LHCN-M2 (cell line): Measurements from ENCODE around the gene APOO. TPM values are rescaled to one million over a fixed set of nuclear protein-coding genes. Genes with fewer than 3 reads are reported as not detected.

ENCODE experiments used
- DNase-seq: peaks from one replicate; pipeline ENCODE4 v3.0.0-alpha.2; 2012; ENCODE audit warnings: low read depth
- total RNA-seq: library from RNA; depleted of rRNA; stranded (reverse); fragments of >200 nt; gene quantifications from 2 replicates; pipeline ENCODE4 v1.2.3, GENCODE V29; 2014

APOO gene
- total RNA-seq, 1 experiment from 2014 or later: 14.6 TPM

DNA sequence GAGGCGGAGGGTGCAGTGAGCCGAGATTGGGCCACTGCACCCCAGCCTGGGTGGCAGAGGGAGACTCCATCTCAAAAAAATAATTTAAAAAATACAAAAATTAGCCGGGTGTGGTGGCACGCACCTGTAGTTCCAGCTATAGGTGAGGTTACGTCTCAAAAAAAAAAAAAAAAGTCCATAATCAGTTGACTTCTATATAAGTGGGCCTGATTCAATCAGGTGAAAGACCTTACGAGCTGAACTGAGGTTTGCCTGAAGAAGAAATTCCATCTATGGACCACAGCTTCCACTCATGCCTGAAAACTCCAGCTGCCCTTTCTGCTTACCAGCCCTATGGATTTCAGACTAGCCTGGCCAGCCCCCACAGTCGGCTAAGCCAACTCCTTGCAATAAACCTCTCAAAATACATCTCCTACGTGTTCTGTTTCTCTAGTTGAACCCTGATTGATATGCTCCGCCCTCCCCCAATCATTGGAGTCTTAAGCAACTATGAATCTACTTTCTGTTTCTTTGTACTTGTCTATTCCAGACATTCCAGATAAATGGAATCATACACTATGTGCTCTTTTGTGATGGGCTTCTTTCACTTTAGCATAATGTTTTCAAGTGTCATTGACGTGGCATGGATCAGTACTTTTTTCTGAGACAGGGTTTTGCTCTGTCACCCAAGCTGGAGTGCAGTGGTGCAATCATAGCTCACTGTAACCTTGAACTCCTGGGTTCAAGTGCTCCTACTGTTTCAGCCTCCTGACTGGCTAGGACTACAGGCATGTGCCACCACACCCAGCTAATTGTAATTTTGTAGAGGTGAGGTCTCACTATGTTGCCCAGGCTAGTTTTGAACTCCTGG is 88.1 kb downstream of the APOO start:
- no peak for DNase-seq

DNA sequence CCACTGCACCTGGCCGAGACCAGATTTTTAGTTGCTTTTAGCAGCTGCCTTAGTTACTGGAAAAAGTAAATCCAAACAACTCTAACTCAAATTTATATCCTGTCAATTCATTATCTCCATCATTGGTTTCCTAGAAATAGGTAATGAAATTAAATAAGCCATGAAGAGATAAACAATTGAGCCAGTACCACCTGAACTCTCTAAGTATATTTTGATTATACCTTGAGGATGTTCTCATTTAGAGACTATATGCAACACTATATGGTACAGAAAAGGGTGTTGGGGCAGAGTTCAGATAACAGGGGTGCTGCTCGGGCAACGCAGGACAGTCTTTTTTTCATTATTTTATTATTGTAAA is 89.8 kb downstream of the APOO start:
- no peak for DNase-seq

DNA sequence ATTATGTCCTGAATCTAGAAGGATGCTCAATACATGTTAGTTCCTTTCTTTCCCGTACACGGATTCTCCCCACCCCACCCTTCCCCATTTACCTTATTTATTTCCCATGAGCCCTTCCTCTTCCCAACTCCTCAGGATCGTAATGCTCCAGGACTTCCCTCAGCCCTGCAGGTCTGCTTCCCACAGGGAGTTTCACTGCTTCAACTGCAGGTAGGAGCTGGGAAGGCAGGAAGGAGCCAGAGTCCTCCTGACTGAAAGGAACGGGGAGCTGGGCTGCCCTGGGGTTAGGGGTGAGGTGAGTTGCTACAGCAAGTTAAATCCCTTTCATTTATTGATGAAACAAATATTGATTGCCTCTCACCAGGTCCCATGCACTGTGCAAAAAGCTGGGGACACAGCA is 91.6 kb downstream of the APOO start:
- no peak for DNase-seq

DNA sequence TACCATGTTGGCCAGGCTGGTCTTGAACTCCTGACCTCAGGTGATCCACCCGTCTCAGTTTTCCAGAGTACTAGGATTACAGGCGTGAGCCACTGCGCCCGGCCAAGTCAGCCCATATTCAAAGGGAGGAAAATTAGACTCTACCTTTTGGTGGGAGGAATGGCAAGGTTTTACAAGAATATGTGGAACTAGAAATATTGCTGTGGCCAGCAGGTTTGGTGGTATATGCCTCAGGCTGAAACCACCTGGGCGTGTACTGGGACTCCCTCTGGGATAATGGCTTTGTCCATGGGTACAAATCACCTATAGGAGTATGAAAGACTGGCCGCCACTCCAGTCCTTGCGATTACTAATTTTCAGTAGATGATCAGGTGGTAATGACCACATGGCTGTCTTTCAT is 92.4 kb downstream of the APOO start:
- no peak for DNase-seq

DNA sequence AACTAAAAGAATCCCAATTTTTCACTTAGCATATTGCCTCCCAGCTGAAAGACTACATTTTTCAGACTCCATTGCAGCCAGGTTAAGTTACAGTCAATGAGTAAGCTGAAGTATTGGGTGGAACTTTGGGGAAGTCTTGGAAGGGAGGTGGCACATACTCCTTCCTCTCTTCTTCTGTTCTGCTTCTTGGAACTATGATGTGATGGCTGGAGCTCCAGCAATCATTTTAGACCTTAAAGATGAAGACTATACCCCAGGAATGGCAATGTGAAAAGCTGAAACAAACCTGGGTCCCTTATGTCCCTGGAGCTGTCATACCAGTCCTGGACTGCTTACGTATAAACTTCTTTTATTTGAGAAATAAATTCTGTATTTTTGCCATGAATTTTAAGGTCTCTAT is 93.9 kb downstream of the APOO start:
- no peak for DNase-seq

DNA sequence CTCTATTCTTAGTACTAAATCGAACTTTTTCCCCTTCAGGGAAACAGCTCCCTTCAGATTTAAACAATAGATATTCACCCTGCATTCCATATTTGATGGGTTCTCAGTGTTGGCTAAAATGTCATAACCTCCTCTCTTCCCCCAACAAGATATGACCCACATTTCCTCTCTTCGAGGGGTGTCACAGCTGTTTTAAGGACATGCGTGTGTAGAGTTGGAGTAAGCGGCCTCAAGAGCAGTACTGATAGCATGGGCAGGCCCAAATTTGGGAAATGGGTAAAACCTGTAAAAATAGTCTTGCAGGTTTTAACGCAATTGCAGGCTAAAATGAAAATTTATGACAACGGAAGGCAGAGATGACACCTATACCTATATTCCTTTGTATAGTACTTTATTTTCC is 96.1 kb downstream of the APOO start:
- DNase-seq: no peak

DNA sequence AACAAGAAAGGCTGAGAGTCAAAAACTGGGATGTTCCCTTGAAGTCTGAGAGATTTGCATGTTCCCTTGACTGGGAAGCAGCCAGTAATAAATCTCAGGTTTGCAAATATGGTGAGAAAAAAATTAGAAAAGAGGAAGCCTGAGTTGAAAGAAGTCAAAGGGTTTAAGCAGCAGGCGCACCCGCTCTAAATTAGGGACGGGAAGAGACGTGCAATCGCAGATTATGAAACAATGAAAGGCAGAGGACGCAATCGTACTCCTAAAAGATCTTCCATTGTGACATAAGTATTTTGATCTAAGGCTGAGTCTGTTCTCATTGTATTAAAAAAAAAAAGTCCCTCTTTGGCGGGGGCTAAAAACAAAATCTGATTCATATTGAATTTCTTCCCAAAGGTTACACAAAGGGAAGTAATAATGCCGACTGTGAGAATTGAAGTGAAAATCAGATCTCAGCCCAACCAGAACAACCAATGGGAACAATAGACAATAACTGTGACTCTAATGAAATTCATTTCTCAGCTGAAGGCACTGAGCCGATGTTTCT is 96.6 kb downstream of the APOO start:
- no peak for DNase-seq

DNA sequence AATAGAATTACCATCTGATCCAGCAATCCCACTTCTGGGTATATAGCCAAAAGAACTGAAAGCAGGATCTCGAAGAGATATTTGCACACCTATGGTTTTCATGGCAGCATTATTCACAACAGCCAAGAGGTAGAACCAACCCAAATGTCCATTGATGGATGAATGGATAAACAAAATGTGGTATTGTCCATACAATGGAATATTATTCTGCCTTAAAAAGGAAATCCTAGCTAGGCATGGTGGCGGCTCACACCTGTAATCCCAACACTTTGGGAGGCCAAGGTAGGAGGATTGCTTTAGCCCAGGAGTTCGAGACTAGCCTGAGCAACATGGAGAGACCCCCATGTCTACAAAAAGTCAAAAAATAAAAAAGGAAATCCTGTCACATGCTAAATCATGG is 97.5 kb downstream of the APOO start:
- no peak for DNase-seq

DNA sequence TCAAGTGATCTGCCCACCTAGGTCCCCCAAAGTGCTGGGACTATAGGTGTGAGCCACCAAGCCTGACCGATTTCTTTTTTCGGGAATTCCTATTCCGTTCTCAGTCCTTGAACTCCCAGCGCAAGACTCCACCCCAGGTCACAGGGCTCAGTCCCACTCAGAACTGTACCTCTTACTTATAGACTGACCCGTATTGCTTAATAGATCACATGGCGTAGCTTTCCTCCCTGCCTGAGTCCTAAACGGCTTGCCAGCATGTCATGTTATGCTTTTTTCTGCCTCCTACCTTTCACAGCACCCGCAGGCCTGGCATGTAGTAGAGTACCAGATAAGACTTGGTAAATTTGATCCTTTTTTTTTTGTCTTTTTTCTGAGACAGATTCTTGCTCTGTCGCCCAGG is 102.3 kb downstream of the APOO start:
- no peak for DNase-seq

DNA sequence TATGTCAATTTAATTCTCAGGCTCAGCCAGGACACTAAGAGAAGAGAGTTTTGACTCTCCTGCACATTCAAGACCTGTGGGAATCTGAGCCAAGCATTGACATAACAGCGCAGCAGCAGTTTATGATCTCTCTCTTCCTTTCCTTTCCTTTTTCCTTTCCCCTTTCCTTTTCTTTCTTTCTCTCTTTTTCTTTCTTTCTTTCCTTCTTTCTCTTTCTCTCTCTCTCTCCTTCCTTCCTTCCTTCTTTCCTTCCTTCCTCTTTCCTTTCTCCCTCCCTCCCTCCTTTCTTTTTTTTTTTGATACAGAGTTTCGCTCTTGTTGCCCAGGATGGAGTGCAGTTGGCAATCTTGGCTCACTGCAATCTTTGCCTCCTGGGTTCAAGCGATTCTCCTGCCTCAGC is 103.2 kb downstream of the APOO start:
- DNase-seq: no peak

DNA sequence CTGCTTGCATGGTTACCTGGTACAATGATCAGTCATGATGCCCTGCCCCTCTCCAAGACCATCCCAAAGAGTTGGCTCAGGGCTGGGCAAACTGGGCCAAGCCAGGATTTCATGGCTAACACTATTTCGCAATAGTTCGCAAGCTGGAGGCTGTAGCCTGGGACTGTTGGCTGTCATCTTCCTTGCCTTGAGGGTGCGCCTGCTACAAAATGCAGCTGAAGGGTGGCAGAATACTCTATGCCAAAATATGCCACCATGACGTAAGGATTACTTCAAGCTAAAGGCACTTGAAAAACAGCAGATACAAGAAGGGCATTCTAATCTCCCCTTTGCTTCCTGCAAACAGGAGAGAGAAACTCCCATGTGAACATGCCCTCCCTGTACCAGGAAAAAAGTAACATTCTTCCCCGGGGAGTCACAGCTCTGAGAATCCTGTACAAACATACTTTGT is 103.8 kb downstream of the APOO start:
- DNase-seq: peak; percentile 46

DNA sequence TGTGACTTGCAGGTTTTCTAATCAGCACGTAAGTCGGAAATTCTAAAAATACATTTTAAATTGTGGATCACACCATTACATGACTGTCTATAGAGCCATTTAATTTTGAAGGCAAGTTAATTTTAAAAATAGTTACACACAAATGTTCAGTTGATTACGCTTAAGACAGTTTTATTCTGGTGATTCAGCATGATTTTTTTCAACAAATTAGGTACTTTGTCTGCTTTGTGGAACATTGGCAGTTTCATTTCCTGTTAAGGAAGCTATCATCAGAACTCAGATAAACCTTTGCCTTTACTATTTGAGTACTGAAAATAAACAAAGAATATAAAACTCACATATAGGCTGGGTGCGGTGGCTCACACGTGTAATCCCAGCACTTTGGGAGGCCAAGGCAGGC is 105.3 kb downstream of the APOO start:
- no peak for DNase-seq

DNA sequence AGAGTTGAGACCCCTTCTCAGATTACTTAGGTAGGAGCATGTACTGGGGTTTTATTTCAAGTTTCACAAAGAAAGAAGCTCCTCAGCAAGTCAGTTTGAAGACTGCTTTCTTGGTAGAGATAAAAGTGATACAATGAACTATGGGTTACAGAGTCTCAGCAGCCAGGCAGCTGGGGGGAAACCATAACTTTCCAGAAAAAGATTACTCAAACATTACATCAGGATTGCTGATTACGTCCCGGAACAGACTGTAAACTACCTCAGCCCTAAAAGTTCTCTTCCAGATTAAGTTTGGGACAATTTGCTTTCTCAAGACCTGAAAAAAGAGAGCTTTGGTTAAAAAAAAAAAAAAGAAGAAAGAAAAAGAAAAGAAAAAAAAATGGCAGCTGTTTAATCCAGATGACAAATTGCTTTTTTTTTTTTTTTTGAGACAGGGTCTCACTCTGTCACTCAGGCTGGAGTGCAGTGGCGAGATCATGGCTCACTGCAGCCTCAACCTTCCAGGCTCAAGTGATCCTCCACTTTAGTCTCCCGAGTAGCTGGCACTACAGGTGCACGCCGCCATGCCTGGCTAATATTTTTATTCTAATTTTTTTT is 108.2 kb downstream of the APOO start:
- DNase-seq: no peak

DNA sequence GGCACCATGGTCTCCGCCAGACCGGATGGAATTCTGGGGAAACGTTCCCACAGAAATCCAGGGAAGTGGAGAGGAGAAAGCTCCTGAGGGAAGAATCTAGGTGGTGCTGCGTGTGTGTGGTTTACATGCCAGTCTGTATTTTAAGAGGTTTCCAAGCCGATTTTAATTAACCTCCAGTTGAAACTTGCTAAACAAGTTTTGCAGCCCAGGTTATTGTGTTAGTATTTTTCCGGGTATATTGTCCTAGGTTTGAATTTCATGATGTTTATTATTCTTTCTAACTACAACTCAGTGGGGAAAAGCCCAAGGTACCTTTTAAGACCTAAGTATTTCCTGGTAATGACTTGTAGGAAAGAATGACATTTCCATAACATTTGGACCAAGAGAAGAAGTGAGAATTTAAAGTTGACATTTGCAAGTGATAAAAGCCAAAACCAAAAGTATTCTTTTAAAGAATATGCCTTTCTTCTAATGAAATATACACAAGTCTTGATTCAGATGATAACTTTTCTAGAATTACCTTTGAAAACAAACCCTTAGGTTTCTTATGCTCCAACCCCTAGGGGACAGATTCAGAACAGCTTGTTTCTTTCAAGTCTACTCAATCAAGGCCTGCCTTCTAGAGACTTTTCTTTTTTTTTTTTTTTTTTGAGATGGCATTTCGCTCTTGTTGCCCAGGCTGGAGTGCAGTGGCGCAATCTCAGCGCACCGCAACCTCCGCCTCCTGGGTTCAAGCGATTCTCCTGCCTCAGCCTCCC is 110.2 kb downstream of the APOO start:
- DNase-seq: no peak

DNA sequence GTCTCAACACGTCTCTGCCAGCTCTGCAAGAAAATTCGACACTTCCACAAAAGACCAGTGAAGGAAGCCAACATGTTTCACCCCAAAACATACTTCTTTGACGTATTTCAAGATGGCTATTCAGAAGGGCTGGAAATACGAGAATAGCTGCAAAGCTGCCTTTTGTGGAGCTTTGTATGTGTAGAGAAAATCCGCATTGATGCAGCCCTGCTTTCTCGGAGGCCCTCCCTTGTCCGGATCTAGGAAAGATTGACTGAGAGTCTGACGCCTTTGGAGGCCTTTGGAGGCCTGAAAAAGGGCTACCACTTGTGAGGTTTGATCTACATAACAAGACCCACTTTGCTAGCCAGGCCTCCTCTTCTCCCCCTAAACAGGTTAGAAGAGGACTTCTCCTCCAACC is 112.5 kb downstream of the APOO start:
- DNase-seq: no peak

DNA sequence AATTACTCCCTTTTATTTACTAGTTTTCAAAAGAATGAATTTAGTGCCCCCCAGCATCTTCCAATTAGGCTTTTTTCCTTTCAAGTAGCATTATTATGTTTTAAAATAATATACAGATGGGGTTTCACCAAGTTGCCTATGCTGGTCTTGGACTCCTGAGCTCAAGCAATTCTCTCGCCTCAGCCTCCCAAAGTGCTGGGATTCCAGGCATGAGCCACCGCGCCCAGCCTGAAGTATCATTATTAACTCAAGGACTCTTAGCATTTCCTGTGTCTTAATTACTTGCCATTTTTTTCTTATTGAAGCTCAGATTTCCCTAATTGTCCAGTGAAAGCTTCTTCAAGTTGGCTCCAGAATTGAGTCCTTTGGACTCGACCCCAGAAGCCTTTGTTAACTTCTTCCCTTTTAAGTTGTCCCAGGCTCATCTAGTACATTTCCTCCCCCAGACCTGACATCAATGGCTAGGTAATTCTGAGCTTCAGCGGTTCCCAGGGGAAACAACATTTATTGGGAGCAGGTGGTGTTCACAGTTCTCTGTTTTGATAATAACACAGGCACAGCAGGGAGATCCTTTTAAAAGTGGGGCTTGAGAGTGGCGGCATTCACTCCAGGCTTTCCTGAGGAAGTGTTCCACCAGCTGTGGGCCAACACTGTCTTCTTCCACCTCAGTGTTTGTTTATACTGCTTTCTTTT is 114.7 kb downstream of the APOO start:
- no peak for DNase-seq

DNA sequence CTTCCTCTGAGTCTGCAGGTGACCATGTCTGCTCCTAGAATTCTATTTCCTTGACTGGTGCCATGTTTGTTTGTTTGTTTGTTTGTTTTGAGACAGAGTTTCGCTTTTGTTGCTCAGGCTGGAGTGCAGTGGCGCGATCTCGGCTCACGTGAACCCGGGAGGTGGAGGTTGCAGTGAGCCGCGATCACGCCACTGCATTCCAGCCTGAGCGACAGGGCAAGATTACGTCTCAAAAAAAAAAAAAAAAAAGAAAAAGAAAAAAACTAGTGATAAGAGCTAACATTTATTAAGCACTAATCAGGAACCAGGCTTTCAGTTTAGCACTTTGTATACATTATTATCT is 117.6 kb downstream of the APOO start:
- no peak for DNase-seq

DNA sequence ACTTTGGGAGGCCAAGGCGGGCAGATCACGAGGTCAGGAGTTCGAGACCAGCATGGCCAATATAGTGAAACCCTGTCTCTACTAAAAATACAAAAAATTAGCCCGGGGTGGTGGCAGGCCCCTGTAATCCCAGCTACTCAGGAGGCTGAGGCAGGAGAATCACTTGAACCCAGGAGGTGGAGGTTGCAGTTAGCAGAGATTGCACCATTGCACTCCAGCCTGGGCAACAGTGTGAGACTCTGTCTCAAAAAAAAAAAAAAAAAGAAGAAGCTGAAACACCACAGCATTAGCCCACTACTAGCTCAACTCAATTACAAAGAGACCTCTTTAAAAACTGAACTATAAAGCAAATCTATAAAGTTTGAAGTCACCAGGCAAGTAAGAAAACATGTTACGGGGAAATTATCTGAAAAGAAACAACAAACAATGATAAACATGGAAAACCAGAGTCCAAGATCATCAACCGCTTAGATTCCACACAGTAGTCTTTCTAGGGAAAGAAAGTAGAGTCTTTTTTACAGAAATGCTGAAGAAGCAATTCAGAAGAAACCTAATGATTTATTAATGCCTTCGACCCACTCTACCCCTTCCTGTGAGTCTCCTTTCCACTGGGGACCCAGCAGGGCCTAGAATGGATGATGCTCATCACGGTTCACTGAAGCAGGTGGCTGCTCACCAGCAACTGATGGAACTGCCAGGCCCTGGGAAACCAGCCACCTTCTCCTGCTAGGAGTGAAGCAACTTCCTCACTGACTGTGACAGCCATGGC is 118.2 kb downstream of the APOO start:
- DNase-seq: no peak

DNA sequence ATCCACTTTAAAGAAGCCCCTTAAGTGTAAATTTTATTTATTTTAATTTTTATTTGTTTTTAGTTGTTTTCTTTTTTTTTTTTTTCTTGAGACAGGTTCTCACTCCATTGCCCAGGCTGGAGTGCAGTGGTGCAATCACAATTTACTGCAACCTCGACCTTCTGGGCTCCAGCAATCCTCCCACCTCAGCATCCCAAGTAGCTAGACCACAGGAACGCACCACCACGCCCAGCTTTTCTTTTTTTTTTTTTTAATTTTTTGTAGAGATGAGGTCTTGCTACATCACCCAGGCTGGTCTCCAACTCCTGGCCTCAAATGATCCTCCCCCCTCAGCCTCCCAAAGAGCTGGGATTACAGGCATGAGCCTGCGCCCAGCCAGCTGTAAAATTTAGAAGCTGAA is 118.8 kb downstream of the APOO start:
- no peak for DNase-seq

DNA sequence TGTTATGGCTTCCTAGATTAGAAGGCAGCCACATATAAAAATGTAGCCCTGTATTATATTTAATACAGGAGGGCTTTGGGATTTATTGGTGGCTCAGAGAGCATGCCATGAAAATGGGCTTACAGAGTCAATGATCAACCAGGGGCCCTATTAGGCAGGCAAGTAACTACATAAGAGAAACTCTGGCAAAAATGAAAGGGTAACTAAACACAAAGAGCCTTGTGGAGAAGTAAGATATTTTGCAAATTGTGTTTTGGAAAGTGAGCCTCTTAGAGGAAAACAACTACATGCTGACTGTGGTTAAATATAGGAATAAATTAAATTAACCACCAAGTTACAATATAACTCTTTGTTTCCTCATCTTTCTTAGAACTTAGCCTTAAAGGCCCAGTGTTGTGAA is 119.2 kb downstream of the APOO start:
- no peak for DNase-seq

DNA sequence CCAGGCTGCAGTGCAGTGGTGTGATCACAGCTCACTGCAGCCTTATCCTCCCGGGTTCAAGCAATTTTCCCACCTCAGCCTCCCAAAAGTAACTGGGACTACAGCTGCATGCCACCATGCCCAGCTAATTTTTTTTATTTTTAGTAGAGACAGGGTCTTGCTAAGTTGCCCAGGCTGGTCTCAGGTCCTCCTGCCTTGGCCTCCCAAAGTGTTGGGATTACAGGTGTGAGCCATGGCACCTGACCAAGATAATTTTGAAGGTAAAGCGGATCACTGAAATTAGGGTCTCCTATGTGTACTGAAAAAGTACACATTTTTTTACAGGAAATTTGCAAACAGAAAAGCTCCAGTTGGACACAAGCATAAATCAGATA is 120.0 kb downstream of the APOO start:
- no peak for DNase-seq
